PC-3 (cell line): ENCODE data around the gene CARMIL1. TPM values are rescaled to one million over a fixed set of nuclear protein-coding genes. Genes with fewer than 3 reads are reported as not detected.
A peak's percentile ranks its signal among the peaks of the same experiment; 100 is the strongest.

Source experiments
- ATAC-seq: fragments of 200-7000 bp; cut with Tn5 transposase; 2 replicates; pipeline ENCODE4 v1.9.1; 2020; ENCODE audit warnings: mild to moderate bottlenecking, moderate library complexity
- BruUV-seq: library from RNA; stranded (reverse); fragments of 400-500 nt; replicated peaks from 2 replicates; lab custom pipeline; 2021; lab: Mats Ljungman, UMichigan
- CTCF ChIA-PET: fragments of 300-600 bp; sonication (Branson Sonifier 250); formaldehyde crosslinking; loops from one replicate; lab custom pipeline; 2022; ENCODE audit warnings: antibody characterized with exemption; lab: Charles Lee
- POLR2A ChIA-PET: fragments of 300-600 bp; sonication (Branson Sonifier 250); formaldehyde crosslinking; loops from one replicate; lab custom pipeline; 2022; ENCODE audit warnings: antibody characterized with exemption; ENCODE audit not compliant: unreplicated experiment; lab: Charles Lee
- DNase-seq: peaks from one replicate; pipeline ENCODE4 v3.0.0-alpha.2; 2015
- H2AFZ ChIP-seq: fragments of 300-600 bp; sonication (generic); 2 replicates; pipeline ENCODE4 v1.6.0; 2016; ENCODE audit warnings: antibody characterized with exemption, low read length
- H3F3A ChIP-seq: fragments of 300-600 bp; sonication (generic); one replicate; pipeline ENCODE4 v1.6.0; 2017; ENCODE audit warnings: antibody characterized with exemption, low read length, control low read depth, mild to moderate bottlenecking; ENCODE audit not compliant: unreplicated experiment
- H3K27ac ChIP-seq: fragments of 300-600 bp; sonication (generic); 2 replicates; pipeline ENCODE4 v1.5.1; 2016; ENCODE audit warnings: mild to moderate bottlenecking, low read length
- H3K27me3 ChIP-seq: fragments of 300-600 bp; sonication (generic); 2 replicates; pipeline ENCODE4 v1.6.1; 2016; ENCODE audit warnings: low read length, mixed read lengths
- H3K36me3 ChIP-seq: fragments of 300-600 bp; sonication (generic); 2 replicates; pipeline ENCODE4 v1.6.1; 2016; ENCODE audit warnings: low read depth, mixed run types, low read length, mixed read lengths
- H3K4me1 ChIP-seq: fragments of 300-600 bp; sonication (generic); 2 replicates; pipeline ENCODE4 v1.5.1; 2016; ENCODE audit warnings: low read length; ENCODE audit not compliant: insufficient read depth
- H3K4me2 ChIP-seq: fragments of 300-600 bp; sonication (generic); 2 replicates; pipeline ENCODE4 v1.6.0; 2016; ENCODE audit warnings: low read length
- H3K4me3 ChIP-seq: fragments of 300-600 bp; sonication (generic); 2 replicates; pipeline ENCODE4 v1.5.1; 2016; ENCODE audit warnings: mild to moderate bottlenecking, low read length, mixed read lengths
- H3K79me2 ChIP-seq: fragments of 300-600 bp; sonication (generic); 2 replicates; pipeline ENCODE4 v1.6.1; 2017; ENCODE audit warnings: low read length, mixed read lengths
- H3K9ac ChIP-seq: fragments of 300-600 bp; sonication (generic); 2 replicates; pipeline ENCODE4 v1.6.0; 2016; ENCODE audit warnings: mild to moderate bottlenecking, low read length
- H3K9me2 ChIP-seq: fragments of 300-600 bp; sonication (generic); replicated peaks from 2 replicates; pipeline ENCODE4 v1.6.1; 2016; ENCODE audit warnings: mixed run types, low read length, mixed read lengths
- H3K9me3 ChIP-seq: fragments of 300-600 bp; sonication (generic); 2 replicates; pipeline ENCODE4 v1.6.1; 2016; ENCODE audit warnings: low read length, mixed read lengths
- H4K20me1 ChIP-seq: fragments of 300-600 bp; sonication (generic); 2 replicates; pipeline ENCODE4 v1.6.1; 2016; ENCODE audit warnings: low read length, mixed read lengths
- CTCF ChIP-seq: fragments of 300-600 bp; sonication (generic); conservative IDR thresholded peaks from 2 replicates; pipeline ENCODE4 v1.5.1; 2017; ENCODE audit warnings: antibody characterized with exemption, low read depth, mild to moderate bottlenecking, low read length
- EZH2 ChIP-seq: fragments of 300-600 bp; sonication (generic); IDR thresholded peaks from one replicate; pipeline ENCODE4 v1.6.1; 2017; ENCODE audit warnings: antibody characterized with exemption, mild to moderate bottlenecking, low read length; ENCODE audit not compliant: unreplicated experiment
- EZH2phosphoT487 ChIP-seq: fragments of 300-600 bp; sonication (generic); IDR thresholded peaks from 2 replicates; pipeline ENCODE4 v1.6.1; 2018; ENCODE audit warnings: mild to moderate bottlenecking, antibody characterized with exemption, low read length, borderline replicate concordance
- intact Hi-C: fragments of 100-400 bp; cut with micrococcal nuclease; formaldehyde crosslinking; loops from 2 replicates; pipeline ENCODE4 v1.9.0; 2023
- total RNA-seq: library from RNA; depleted of rRNA; stranded (reverse); fragments of >200 nt; gene quantifications from 2 replicates; pipeline ENCODE4 v1.2.3, GENCODE V29; 2014

The CARMIL1 gene
- total RNA-seq, 1 experiment from 2014 or later = 22.0 TPM

GRCh38 chr6:25637211-25637610, 358.0 kb downstream of the CARMIL1 start:
- no peaks in the 10 kb centered on the region for H3K4me1 ChIP-seq
- ATAC-seq = no peak
- BruUV-seq = no TSS peak

GRCh38 chr6:25637960-25638434, 358.8 kb downstream of the CARMIL1 start:
- Histone ChIP-seq H3F3A (no peaks in the 10 kb centered on the region), H2AFZ (no peak overlapping the region), H3K36me3 (no peaks in the 10 kb centered on the region), H3K9me3 (no peaks in the 10 kb centered on the region), H3K9me2 (no peaks in the 10 kb centered on the region), H3K27me3 (peaks cover 55% of the 10 kb centered on the region), H3K79me2 (no peaks in the 10 kb centered on the region), H4K20me1 (no peaks in the 10 kb centered on the region), H3K4me2 (no peak overlapping the region), H3K27ac (no peak overlapping the region), H3K9ac (no peak overlapping the region), H3K4me1 (no peaks in the 10 kb centered on the region), H3K4me3 (no peak overlapping the region)
- ChIA-PET CTCF (no interaction called here), POLR2A (no interaction called here)
- TF ChIP-seq CTCF (peak; percentile 34; the same call in 1 of the 2 replicates), EZH2phosphoT487 (no peak)
- intact Hi-C loops = no loop called here
- BruUV-seq = no TSS peak
- ATAC-seq (no peak), DNase-seq (peak; percentile 43)

More at GRCh38 chr6:25637211-25637610, 358.0 kb downstream of the CARMIL1 start:
- TF ChIP-seq EZH2 (no peak), CTCF (no peak), EZH2phosphoT487 (no peak)
- ChIA-PET CTCF (no interaction called here), POLR2A (no interaction called here)
- H3K27me3 ChIP-seq = peaks cover 48% of the 10 kb centered on the region
- H3K9me2 ChIP-seq = no peaks in the 10 kb centered on the region
- no peaks in the 10 kb centered on the region for H3K79me2 ChIP-seq
- H3K27ac ChIP-seq = no peak overlapping the region
- no peak overlapping the region for H3K4me2 ChIP-seq
- no peaks in the 10 kb centered on the region for H3F3A ChIP-seq
- intact Hi-C loops = no loop called here
- H3K9me3 ChIP-seq = no peaks in the 10 kb centered on the region
- H3K4me3 ChIP-seq = no peak overlapping the region
- no peaks in the 10 kb centered on the region for H4K20me1 ChIP-seq
- no peak overlapping the region for H2AFZ ChIP-seq
- H3K9ac ChIP-seq = no peak overlapping the region
- DNase-seq = no peak
- no peaks in the 10 kb centered on the region for H3K36me3 ChIP-seq

- DNase-seq (no peak), ATAC-seq (no peak)
- TF ChIP-seq EZH2phosphoT487 = no peak
- no peak for TF ChIP-seq CTCF
- no peak for TF ChIP-seq EZH2
- Histone ChIP-seq H3K79me2 (no peaks in the 10 kb centered on the region), H3K4me1 (no peaks in the 10 kb centered on the region), H3K4me2 (no peak overlapping the region), H3K27me3 (peaks cover 63% of the 10 kb centered on the region), H3K36me3 (no peaks in the 10 kb centered on the region), H3K27ac (no peak overlapping the region), H3K9me3 (no peaks in the 10 kb centered on the region), H3K9me2 (no peaks in the 10 kb centered on the region), H3K9ac (no peak overlapping the region), H3F3A (no peaks in the 10 kb centered on the region), H3K4me3 (no peak overlapping the region), H4K20me1 (no peaks in the 10 kb centered on the region), H2AFZ (no peak overlapping the region)
- POLR2A ChIA-PET = no interaction called here
- BruUV-seq = no TSS peak
- CTCF ChIA-PET = no interaction called here
- intact Hi-C loops = no loop called here
These were observed 360.5 kb downstream of the CARMIL1 start for GRCh38 chr6:25639653-25640052.
